B cell (primary cell): ENCODE data around the gene CTSH. TPM values are rescaled to one million over a fixed set of nuclear protein-coding genes. Genes with fewer than 3 reads are reported as not detected.

Experiments
- ATAC-seq: fragments of 200-7000 bp; cut with Tn5 transposase; one replicate; pipeline ENCODE4 v1.10.0; 2021; ENCODE audit warnings: low read depth, mild to moderate bottlenecking, moderate number of reproducible peaks, moderate library complexity
- CTCF ChIA-PET: fragments of 350-600 bp; sonication (Branson Sonifier 250); formaldehyde crosslinking; loops from one replicate; lab custom pipeline; 2021; ENCODE audit warnings: antibody characterized with exemption, inconsistent platforms; lab: Charles Lee
- POLR2A ChIA-PET: fragments of 350-600 bp; sonication (Branson Sonifier 250); formaldehyde crosslinking; loops from one replicate; lab custom pipeline; 2021; ENCODE audit warnings: antibody characterized with exemption; lab: Charles Lee
- DNase-seq: peaks from one replicate; pipeline ENCODE4 v3.0.0; 2013
- H2AFZ ChIP-seq: 2 replicates; pipeline ENCODE4 v1.6.1; 2012; ENCODE audit warnings: mild to moderate bottlenecking, low read depth, low read length; ENCODE audit not compliant: insufficient read depth, poor library complexity, severe bottlenecking
- H3K27ac ChIP-seq, 2 donors: 1 replicate in 1 of 2; 2 replicates in 1 of 2; pipeline ENCODE4 v1.5.1; 2012 to 2013; ENCODE audit warnings: low read length in 2 of 2, mild to moderate bottlenecking in 2 of 2, moderate library complexity in 1 of 2
- H3K27me3 ChIP-seq, 4 experiments: fragments of 200-600 bp in 1 of 4; sonication (generic) in 1 of 4; replicated peaks in 1 of 4; 1 replicate in 2 of 4; 2 replicates in 2 of 4; pipeline versions ENCODE4 v1.6.1 to v1.7.0; 2013 to 2016; ENCODE audit warnings: low read length in 3 of 4, mild to moderate bottlenecking in 2 of 4, mixed read lengths in 1 of 4, moderate library complexity in 1 of 4; ENCODE audit not compliant: insufficient read depth in 4 of 4, control insufficient read depth in 3 of 4; ENCODE audit errors: control extremely low read depth in 1 of 4
- H3K36me3 ChIP-seq, 2 experiments: replicated peaks in 1 of 2; 1 replicate in 1 of 2; 2 replicates in 1 of 2; pipeline versions ENCODE4 v1.6.1 to v1.7.1; 2013; ENCODE audit warnings: low read length in 1 of 2; ENCODE audit not compliant: insufficient read depth in 2 of 2, control insufficient read depth in 1 of 2; ENCODE audit errors: control extremely low read depth in 1 of 2, extremely low read depth in 1 of 2
- H3K4me1 ChIP-seq, 2 donors: fragments of 200-600 bp in 1 of 2; sonication (generic) in 1 of 2; 1 replicate in 1 of 2; 2 replicates in 1 of 2; pipeline versions ENCODE4 v1.5.1 to v1.6.1; 2013 to 2017; ENCODE audit warnings: low read length in 2 of 2; ENCODE audit not compliant: control insufficient read depth in 2 of 2, insufficient read depth in 2 of 2
- H3K4me2 ChIP-seq: replicated peaks from 2 replicates; pipeline ENCODE3; 2012; ENCODE audit warnings: mild to moderate bottlenecking, low read depth, low read length; ENCODE audit not compliant: poor library complexity, severe bottlenecking
- H3K4me3 ChIP-seq, 5 experiments: fragments of 200-600 bp in 1 of 5; sonication (generic) in 1 of 5; 1 replicate in 3 of 5; 2 replicates in 2 of 5; pipeline versions ENCODE4 v1.5.1 to v1.7.0; 2011 to 2016; ENCODE audit warnings: low read length in 4 of 5, mild to moderate bottlenecking in 4 of 5, low read depth in 2 of 5, control low read depth in 1 of 5, moderate library complexity in 1 of 5; ENCODE audit not compliant: insufficient read depth in 1 of 5; ENCODE audit errors: control extremely low read depth in 1 of 5, extremely low read depth in 1 of 5
- H3K79me2 ChIP-seq: fragments of 200-600 bp; sonication (generic); one replicate; pipeline ENCODE4 v1.6.0; 2016; ENCODE audit warnings: low read length; ENCODE audit not compliant: control insufficient read depth, insufficient read depth
- H3K9ac ChIP-seq: fragments of 200-600 bp; sonication (generic); 2 replicates; pipeline ENCODE4 v1.6.1; 2017; ENCODE audit warnings: mild to moderate bottlenecking, low read length, moderate library complexity
- H3K9me3 ChIP-seq, 3 donors: one replicate each; pipeline versions ENCODE4 v1.6.1 to v1.7.1; 2013; ENCODE audit warnings: low read length in 2 of 3; ENCODE audit not compliant: control insufficient read depth in 2 of 3, insufficient read depth in 1 of 3; ENCODE audit errors: control extremely low read depth in 1 of 3
- H4K20me1 ChIP-seq: 2 replicates; pipeline ENCODE4 v1.6.0; 2012; ENCODE audit warnings: mild to moderate bottlenecking, low read length; ENCODE audit not compliant: insufficient read depth, control insufficient read depth, poor library complexity, severe bottlenecking
- H3K27ac Mint-ChIP-seq: one replicate; pipeline ENCODE4 v1.8.0; 2021; ENCODE audit warnings: mixed read lengths
- H3K27me3 Mint-ChIP-seq: one replicate; pipeline ENCODE4 v1.8.0; 2021; ENCODE audit warnings: mixed read lengths
- H3K4me1 Mint-ChIP-seq: one replicate; pipeline ENCODE4 v1.8.0; 2021; ENCODE audit warnings: mixed read lengths
- H3K4me3 Mint-ChIP-seq: one replicate; pipeline ENCODE4 v1.8.0; 2021; ENCODE audit warnings: mixed read lengths
- H3K9me3 Mint-ChIP-seq: one replicate; pipeline ENCODE4 v1.8.0; 2022; ENCODE audit warnings: mixed read lengths; ENCODE audit not compliant: insufficient read depth
- CTCF ChIP-seq: fragments of 200-600 bp; IDR thresholded peaks from one replicate; pipeline ENCODE4 v1.8.0; 2022; ENCODE audit warnings: antibody characterized with exemption, mild to moderate bottlenecking
- EZH2 ChIP-seq: IDR thresholded peaks from 2 replicates; pipeline ENCODE4 v1.6.1; 2012; ENCODE audit warnings: borderline replicate concordance, low read depth, mild to moderate bottlenecking, moderate library complexity, low read length; ENCODE audit not compliant: insufficient read depth, poor library complexity, severe bottlenecking
- WGBS: methylation state at CpG from one replicate; pipeline ENCODE4 v1.1.5; 2013; ENCODE audit warnings: missing lambda C conversion rate; ENCODE audit not compliant: insufficient coverage; 5-methylcytosine and 5-hydroxymethylcytosine counted together
- intact Hi-C: fragments of 100-400 bp; cut with micrococcal nuclease; formaldehyde crosslinking; loops from one replicate; pipeline ENCODE4 v1.10.0; 2022
- polyA plus RNA-seq: library from polyadenylated mRNA; depleted of rRNA; stranded (reverse); fragments of >200 nt; gene quantifications from 2 replicates; pipeline ENCODE4 v1.2.3, GENCODE V29; 2012
- total RNA-seq, 2 donors: library from RNA; stranded (reverse); fragments of 120-200 nt in 1 of 2; gene quantifications; 1 replicate in 1 of 2; 2 replicates in 1 of 2; pipeline versions ENCODE4 v1.2.3 to v1.2.4, GENCODE V29; 2013 to 2022

The CTSH gene
- total and polyA plus RNA-seq, 2 donors (not counting 1 experiment from before 2014, with no cell fraction given), result 399 to 441 TPM

- no peaks in the 10 kb centered on the region for H3K27me3 Mint-ChIP-seq
- H3K27ac ChIP-seq, result no peak overlapping the region
- peaks cover 7% of the 10 kb centered on the region for H3K79me2 ChIP-seq
- H3K27me3 ChIP-seq, result no peaks in the 10 kb centered on the region
- DNase-seq, result no peak
- no peak overlapping the region for H3K4me3 Mint-ChIP-seq
- POLR2A ChIA-PET, result interaction anchor here (0.7 kb wide), 1 partner anchor 100 kb away, joined by 6 read pairs; no protein-coding TSS in a partner anchor
- H3K27ac Mint-ChIP-seq, result peak overlapping the region; percentile 81
- H3K4me2 ChIP-seq, result no peak overlapping the region
- peaks cover 6% of the 10 kb centered on the region for H3K4me1 Mint-ChIP-seq
- ATAC-seq, result no peak
- CTCF ChIA-PET, result interaction anchor here (0.7 to 5.0 kb wide), 5 partner anchors 13 to 261 kb away, joined by 3 to 25 read pairs (median 5); no protein-coding TSS in a partner anchor
- peaks cover 16% of the 10 kb centered on the region for H4K20me1 ChIP-seq
- intact Hi-C loops, result loop anchor here (5.0 kb wide), 1 partner anchor 54 kb away; no protein-coding TSS in a partner anchor
- H3K9me3 Mint-ChIP-seq, result no peaks in the 10 kb centered on the region
- no peaks in the 10 kb centered on the region for H3K9me3 ChIP-seq
- no peak overlapping the region for H3K9ac ChIP-seq
- H3K4me3 ChIP-seq, result no peak overlapping the region
- TF ChIP-seq EZH2, result no peak
- TF ChIP-seq CTCF, result no peak
- no peaks in the 10 kb centered on the region for H3K4me1 ChIP-seq
- peaks cover 10 to 75% of the 10 kb centered on the region in 2 experiments for H3K36me3 ChIP-seq
- 97% methylated on average over 10 of the region's 18 CpGs for WGBS
- no peak overlapping the region for H2AFZ ChIP-seq
These were observed 21.1 kb downstream of the CTSH start for GRCh38 chr15:78923480-78924360.
